ENCODE measurements around the gene SLC39A2. TPM values are rescaled to one million over a fixed set of nuclear protein-coding genes. Genes with fewer than 3 reads are reported as not detected.

SLC39A2 gene, protein sequence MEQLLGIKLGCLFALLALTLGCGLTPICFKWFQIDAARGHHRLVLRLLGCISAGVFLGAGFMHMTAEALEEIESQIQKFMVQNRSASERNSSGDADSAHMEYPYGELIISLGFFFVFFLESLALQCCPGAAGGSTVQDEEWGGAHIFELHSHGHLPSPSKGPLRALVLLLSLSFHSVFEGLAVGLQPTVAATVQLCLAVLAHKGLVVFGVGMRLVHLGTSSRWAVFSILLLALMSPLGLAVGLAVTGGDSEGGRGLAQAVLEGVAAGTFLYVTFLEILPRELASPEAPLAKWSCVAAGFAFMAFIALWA
- total RNA-seq = not detected in 2 replicates

DNA sequence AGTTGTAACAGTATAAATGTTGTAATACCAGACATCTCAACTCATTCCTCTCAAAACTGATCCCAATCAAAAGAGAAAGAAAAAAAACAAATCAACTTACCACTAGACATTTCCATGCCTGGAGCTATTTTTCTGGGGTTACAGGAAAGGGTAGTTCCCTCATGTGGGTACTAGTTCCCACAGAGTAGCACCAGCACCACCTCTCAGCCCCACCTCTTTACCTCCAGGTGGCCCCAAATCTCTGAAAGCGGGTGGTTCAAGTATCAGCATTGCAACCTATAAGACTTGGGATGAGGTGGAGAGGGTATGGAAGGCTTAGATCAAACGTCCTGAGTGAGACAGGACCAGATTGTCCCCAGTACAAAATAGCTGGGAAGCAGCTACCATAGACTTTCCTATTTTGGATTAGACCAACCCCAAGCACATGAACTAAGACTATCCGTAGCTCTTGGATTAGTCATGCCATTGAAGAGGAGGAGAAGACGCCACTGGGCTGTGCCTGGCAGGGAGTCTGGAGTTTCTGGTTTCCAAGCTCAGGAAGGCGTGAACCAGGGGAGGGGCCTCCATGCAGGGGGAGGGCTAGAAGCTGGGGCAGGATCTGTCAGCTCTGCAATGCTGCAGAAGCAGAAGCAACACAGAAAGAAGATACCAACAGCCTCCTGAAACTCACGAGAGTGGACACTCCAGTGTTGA, at the start of gene SLC39A2:
TSS of gene SLC39A2 (plus strand) at position 620 of the 693 bp plus-strand sequence. CDS start 154 bp downstream, outside the sequence.

DNA sequence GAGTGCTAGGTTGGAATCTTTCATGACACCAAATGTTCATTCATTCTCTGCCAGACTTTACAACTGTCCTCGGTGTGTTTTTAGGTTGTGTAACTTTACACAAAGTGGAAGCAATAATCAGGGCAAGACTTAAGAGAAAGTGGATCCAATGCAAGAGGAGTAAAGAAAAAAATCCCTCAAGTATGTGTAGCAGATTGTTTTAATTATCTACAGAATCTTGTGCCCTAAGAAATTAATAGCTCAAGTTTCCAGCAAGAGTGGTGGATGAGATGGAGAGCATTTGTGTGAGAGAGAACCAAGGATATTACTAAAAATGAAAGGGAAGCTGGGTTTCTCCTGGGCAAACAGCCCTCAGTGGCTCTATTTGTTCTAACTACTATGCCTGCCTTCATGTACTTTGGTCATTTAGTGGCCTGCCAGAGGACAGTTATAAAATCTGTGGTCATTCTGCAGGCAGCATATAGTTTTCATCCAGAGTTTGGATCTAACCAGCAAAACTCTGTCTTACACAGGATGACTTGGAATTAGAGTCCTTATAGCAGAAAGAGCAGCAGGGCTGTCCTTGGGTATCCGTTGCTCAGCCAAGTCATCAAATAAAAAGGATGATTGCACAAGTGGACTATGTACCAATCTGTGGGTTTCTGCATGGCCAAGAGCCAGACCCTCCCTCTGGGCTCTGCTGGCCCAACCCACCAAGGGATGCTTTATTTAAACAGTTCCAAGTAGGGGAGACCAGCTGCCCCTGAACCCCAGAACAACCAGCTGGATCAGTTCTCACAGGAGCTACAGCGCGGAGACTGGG, 44.2 kb upstream of the SLC39A2 start, which contains the start of gene RNASE2:
TSS of gene RNASE2 (plus strand) at position 752 of the 802 bp plus-strand sequence. CDS start 285 bp downstream, outside the sequence.

DNA sequence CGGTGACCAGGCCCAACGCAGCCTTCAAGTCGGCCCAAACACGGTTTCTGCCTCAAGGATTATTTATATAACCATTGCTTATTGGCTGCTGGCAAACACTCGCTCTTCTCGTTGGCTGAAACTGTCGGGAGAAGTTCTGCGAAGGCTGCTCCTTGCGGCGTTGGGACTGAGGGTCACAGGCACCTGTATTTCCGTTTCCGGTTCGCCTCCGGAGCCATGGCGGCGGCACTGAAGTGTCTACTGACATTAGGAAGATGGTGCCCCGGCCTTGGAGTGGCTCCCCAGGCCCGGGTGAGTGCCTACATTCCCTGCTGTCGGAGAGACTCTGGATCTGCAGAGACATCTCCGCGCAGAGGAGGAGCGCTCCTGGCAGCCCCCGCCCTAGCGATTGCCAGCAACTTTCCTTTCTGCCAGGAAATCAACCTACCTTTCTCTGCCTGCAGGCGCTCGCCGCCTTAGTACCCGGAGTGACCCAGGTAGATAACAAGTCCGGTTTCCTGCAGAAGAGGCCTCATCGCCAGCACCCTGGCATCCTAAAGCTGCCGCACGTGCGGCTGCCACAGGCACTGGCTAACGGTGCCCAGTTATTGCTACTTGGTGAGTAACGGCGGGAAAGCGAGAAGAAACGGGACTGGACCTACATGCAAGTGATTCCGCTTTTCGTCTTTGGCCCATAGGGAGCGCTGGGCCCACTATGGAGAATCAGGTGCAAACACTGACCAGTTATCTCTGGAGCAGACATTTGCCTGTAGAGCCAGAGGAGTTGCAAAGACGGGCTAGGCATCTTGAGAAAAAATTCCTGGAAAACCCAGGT, 9.1 kb upstream of the SLC39A2 start, which contains the start of gene METTL17:
TSS of gene METTL17 (plus strand) at position 194 of the 814 bp plus-strand sequence. CDS start at position 217, 23 bp downstream.

DNA sequence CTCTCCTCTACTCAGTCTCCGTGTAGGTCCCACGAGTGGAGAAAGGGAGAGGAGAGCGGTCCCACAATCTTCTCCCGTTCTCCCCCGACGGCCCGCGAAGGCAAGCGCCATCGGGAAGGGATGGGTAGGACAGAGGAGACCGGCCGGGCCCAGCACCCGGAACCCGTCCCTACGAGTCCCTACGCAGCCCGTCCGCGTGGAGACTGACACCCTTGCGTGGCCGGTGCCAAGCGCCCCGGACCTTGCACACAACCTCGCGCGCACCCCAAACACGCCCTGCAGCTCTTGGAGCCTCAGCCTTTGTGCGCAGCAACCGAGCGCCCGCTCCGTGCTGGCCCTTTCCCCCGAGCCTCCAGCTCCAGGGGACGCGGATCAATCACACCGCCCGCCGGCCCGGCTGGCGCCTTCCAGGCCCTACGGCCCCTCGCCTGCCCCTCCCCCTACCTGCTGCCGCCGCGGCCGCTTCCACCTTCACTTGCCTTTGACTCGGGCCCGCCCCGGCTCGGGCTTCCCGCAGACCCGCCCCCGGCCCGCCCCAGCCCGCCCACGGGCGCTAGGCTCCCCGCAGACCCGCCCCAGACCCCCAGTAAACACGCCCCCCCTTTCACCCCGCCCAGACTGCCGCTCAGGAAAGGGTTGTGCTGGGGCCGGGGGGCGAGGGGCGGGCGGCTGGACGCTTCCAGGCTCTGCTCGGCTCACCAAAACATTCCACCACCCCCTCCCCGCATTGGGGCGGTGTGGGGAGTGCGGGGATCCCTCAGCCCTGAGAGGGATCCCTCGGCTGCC, 25.7 kb downstream of the SLC39A2 start, which contains the start of gene NDRG2:
TSS of gene NDRG2 (minus strand) at position 477 of the 786 bp plus-strand sequence. CDS start 1,746 bp downstream, outside the sequence.

DNA sequence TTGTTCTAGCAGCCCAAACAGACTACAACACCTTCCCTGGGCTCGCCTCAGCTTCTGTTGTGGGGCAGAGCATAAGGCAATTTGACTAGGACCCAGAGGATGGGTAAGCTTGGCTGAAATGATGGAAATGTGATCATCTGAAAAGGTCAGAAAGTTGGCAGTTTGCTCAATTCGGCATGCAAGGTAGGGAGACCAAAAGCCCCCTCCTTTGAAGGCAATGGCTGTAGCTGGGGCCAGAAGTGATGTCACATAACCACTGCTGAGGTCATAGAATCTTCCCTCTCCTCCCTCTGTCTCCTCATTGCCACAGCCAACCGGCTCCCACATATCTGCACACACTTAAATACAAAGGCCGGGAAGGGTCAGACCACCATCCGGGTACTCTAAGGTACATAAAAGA, 30.8 kb downstream of the SLC39A2 start, which contains the start of gene TPPP2:
TSS of gene TPPP2 (plus strand) at position 301 of the 400 bp plus-strand sequence. CDS start 365 bp downstream, outside the sequence.

DNA sequence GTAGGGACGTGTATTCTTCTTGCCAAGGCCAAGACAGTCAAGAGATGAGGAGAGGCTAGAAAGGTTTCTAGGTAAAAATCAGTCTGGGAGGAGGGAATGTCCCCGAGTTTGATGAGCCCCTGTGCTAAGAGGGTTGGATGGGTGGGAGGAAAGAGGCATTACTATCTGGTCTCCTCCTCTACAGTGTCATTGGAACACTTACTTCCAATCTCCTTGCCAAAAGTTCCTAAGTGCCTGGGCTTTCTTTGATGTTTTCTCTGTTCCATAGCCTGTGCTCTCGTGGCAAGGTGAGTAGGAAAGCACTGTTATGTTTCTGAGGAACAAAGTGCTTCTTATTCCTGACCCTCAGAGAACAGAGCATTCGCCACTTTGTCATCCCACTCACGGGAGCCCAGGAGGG, 35.6 kb downstream of the SLC39A2 start, which contains the start of gene RNASE13:
TSS of gene RNASE13 (minus strand) at position 101 of the 400 bp plus-strand sequence. CDS start 519 bp downstream, outside the sequence.

DNA sequence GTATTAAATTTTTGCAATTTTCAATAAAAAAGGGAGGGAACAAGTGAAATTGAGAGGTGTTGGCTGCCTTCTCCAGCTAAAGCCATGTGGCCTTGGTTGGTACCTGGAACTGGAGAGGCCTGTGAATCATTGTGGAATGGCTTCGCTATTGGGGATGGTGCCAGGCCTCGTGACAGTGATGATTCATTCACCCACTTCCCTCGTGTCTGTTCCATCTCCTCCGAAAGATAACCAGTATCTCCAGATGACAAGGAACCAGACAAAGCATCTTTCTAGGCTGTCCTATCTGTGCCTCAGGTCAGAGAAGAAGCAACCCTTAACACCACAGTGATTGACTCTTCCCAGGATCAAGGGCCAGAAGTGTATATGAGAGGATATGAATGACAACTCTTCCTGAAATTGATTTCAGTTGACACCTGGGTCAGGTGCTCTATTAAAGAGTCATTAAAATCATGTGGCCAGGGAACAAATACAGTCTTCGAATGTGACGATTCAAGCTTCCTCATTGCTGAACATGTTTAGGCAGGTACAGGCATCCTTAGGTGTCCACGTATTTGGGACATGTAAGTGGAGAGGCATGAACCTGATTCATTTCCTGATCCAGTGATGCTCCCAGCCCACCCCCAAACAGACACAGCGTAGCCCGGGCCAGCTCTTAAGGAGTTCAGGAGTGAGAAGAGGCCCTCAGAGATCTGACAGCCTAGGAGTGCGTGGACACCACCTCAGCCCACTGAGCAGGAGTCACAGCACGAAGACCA, 42.8 kb downstream of the SLC39A2 start, which contains the start of gene RNASE7:
TSS of gene RNASE7 (plus strand) at position 687 of the 758 bp plus-strand sequence. CDS start 631 bp downstream, outside the sequence.

Other genes starting within 250 kb of the SLC39A2 start
- gene EDDM3B, start 230.9 kb upstream of the SLC39A2 start, total RNA-seq = not detected in 2 replicates
- not detected in 2 replicates for gene RNASE6, start 218.0 kb upstream of the SLC39A2 start, total RNA-seq
- gene RNASE1, start 196.4 kb upstream of the SLC39A2 start, total RNA-seq = 39.1 and 99.4 TPM in 2 replicates
- not detected in 2 replicates for gene RNASE3, start 107.9 kb upstream of the SLC39A2 start, total RNA-seq
- gene RNASE2, start 43.8 kb upstream of the SLC39A2 start, total RNA-seq = not detected in 2 replicates
- 20.6 and 22.3 TPM in 2 replicates for gene METTL17, start 9.3 kb upstream of the SLC39A2 start, total RNA-seq
- 0.65 and 1.5 TPM in 2 replicates for gene NDRG2, start 25.8 kb downstream of the SLC39A2 start, total RNA-seq
- not detected in 2 replicates for gene TPPP2, start 30.9 kb downstream of the SLC39A2 start, total RNA-seq
- gene RNASE13, start 35.5 kb downstream of the SLC39A2 start, total RNA-seq = not detected in 2 replicates
- not detected in 2 replicates for gene RNASE7, start 43.1 kb downstream of the SLC39A2 start, total RNA-seq
- gene RNASE8, start 58.5 kb downstream of the SLC39A2 start, total RNA-seq = not detected in 2 replicates
- gene ARHGEF40, start 71.0 kb downstream of the SLC39A2 start, total RNA-seq = 3.1 and 9.9 TPM in 2 replicates
- 3.2 and 5.2 TPM in 2 replicates for gene ZNF219, start 99.4 kb downstream of the SLC39A2 start, total RNA-seq
- 0.13 TPM in 1 of 2 replicates, not detected in the other for gene TMEM253, start 101.8 kb downstream of the SLC39A2 start, total RNA-seq
- gene OR5AU1, start 156.8 kb downstream of the SLC39A2 start, total RNA-seq = not detected in 2 replicates

Data from bladder microvascular endothelial cell (primary cell).